NOMO-1 treated with DMSO at 0.1 percent for 48 hours (cell line): ENCODE data around the gene ATP8A1.
"Not testable (repeated sequence)": the region's sequence is repeated elsewhere in the genome, so short reads cannot be mapped to it uniquely, and the experiment has no call there.

Experiments used
- DNase-seq: peaks from one replicate; lab custom pipeline; 2025; ENCODE audit not compliant: unreplicated experiment; lab: John Stamatoyannopoulos, UW

ATP8A1 gene

DNA sequence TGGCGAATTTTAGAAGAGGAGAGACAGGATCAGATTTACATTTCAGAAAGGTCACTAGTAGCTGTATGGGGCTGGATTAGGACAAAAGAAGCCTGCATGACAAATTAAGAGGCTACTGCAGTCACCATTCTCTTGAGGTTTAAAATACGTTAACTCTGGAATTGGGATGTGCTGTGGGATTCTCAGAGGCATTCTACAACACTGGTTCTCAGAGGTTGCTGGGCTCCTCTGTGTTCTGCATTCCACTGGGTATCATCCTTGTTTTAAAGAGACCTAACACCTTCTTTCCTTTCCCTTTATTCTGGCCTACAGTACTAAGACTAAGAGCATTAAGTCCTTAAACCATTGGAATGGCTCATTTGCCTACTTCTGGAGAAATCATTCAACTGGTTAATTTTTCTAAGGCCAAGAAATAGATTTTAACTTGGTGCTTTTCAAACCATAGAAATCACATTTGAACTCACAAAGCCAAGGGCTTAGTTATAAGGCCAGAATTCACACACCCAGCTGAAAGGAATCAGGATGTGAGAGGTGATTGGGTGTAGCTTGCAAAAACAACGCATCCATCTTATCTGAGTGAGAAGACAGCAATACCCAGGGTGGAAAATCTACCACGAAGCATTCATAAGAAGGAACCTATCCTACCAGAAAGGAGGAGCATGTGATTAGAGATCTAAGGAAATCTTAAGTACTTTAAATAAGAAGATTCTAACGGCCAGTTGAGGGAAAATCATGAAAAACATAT is 143.0 kb downstream of the ATP8A1 start:
- DNase-seq = no peak

DNA sequence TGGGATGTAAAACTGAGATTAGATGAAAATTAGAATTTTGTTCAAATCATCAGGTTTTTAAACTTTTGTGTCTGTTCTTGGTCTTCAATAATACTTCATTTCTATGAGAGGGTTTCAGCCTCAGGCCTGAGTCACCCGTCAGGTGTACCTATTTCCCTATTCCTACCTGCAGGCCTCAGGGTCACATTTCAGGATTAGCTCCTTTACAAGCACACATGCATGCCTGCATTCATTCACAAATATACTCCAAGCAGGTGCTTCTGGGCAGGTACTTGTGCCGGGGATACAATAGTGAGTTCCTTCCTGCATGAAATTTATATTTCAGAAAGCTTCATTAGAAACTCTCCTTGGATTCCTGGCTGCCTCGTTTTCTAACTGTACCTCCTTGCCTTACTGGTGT is 144.7 kb downstream of the ATP8A1 start:
- DNase-seq = no peak

DNA sequence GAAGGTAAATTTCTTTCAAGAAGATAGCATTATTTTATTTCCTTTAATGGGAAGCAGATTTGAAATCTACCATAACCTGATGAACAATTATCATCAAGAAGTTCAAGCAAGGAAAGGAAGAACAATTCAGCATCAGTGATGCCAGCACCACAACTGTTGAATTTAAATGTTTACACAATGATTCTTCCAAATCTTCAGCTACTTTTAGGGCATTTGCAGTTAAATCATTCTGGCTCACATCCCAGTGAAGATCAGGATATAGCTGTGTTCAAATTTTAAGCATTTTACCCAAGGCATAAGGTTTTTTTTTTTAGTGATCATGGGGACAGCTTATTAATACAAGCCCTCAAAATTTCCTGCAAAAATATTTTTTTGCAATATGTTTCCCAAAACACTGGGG is 146.7 kb downstream of the ATP8A1 start:
- no peak for DNase-seq

DNA sequence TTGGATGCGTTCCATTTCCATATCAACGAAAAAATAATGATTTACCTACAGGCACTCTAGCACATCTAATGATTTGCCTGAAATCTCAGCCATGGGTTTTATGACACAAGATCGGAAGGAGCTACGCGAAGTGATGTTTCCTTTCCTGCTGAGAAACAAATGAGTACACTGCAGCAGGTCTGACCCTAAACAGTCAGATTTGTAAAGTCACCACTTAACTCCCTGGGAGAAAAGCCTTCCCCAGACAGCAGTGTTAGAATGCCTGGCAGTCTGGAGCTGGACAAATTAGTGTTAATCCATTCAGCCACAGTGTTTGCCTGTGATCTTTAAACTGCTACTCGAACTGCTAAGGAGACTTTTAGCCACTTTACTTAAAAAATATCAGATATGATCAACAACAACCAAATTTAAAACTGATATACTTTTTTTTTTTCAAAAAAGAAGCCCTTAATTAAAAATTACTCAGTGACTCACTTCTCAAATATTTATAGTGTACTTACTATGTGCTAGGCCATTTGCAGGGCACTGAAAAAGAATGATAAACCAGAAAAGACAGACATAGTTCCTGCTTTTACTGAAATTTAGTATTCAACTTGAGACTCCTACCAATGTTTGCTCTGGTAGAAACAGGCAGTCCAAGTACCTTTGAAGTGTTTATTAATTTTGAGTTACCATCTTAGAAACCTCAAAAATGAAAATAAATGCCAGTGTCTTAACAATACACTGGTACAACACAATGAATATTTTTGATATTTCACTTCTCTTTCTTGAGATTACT is 155.1 kb downstream of the ATP8A1 start:
- DNase-seq = no peak

DNA sequence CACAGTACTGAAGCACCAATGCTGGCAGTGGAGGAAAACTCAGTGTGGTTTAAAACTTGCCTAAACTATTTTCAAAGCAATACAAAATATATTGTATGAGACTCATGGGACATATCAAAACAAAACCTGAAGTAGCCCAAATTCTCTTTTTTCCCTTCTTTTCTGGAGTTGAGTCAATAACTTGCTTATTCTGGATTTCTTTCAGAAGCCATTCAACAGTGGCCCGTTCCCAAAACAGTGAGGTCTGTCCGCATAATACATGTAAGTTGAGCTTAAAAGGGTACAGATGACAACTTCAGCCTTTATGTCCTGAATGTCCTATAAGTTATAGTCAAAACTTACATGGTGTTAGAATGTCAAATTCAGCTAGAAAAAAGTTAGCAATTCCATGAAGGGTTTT is 158.9 kb downstream of the ATP8A1 start:
- DNase-seq = no peak

DNA sequence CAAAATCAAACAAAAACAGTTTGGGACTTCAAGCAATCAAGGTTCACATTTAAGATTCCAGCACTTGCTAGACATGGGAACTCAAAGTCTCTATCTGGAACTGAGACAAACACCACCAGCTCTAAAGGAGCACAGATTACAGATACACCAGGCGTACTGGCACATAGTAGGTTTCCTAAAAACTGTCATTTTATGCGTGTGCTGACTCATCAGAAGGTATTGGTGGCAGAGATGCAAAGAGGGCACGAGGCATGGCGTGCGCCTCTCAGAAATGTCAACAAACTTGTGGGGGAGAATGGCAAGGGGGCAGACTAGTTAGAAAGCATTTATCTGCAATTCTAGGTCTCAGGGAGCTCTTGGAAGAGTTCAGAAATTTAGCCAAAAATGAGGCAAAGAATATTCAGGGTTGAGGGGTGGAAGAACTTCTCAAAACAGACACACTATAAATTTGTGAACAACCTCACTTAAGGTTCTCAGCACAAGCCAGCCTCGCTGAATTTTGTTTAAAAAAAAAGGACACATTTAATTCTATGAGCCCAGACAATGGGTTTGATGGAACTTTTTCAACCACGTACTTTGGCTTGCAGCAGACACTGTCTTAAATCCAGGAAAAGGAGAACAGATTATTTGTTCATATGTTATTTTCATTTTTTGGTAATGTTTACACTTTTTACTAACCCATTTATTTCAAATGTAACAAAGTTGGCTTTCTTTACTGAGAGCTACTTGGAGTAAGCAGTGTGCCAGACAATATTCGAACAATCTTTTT is 159.6 kb downstream of the ATP8A1 start:
- DNase-seq = no peak

DNA sequence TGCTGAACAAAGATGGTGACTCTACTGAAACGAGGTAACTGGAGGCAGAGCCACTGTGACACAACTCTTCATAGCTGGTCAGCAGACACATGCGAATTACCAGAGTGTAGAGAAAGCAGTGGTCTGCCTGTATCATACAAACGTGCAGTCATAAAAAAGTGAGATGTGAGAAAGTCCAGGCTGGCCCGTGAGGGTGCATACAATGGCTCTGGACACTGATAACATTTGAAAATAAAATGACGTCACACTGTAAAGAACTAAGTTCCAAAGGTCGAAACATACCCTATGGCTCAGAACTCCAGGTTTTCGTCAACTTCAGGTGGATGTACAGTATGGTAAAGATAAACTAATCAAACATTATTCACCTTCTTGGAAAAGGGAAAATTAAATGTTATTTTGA is 163.9 kb downstream of the ATP8A1 start:
- DNase-seq = no peak

DNA sequence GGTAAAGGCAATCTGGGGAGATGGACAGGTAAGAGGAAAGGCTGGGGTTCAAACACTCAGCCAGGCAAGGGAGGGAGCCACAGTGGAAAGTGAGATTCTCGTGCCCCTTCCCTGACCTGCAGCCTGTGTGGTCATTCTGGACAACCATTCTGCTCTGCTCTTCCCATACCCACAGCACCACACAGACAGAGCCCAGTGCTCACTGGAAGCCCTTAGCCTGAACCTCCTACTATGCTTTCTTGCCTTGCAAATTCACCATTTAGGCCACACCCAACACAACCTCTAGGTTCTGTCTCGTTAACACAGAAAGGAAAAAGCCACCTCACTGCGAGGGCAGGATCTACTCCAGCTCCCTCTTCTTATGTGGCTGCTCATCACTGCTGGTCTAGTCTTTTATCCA is 166.9 kb downstream of the ATP8A1 start:
- no peak for DNase-seq

DNA sequence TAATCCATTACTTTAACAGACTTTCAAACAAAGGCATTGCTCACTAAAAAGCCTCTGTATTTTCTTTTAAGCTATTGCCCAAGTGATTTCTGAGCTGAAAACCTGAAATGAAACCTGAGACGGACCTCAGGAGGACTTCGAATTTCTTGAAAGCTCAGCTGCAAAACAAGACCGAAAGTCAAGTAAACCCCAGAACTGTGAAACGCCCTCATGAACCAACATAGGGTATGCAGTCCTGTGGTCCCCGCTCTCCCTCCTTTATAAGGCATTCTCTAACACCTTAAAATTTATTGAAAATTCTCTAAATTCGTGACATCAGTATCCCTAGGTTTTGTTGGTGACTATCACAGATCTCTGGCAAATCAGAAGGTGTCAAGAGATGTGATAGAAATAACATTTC is 167.8 kb downstream of the ATP8A1 start:
- no peak for DNase-seq

DNA sequence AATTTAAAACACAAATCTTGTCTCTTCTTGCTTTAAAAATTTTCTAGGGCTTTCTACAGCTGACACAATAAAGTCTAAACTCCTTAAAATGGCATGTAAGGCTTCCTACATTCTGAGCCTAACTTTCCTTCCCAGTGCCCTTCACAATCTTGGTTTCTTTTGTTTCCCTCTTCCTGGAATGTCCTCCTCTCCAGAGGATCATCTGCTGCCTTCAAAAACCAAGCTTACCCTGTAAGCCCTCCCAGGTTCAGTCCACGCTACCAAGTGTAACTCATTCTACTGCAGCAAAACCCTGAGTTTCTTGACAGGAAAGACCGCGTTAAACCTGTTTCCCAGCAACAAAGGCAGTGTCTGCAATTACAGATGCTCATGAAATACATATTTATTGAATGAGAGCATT is 168.4 kb downstream of the ATP8A1 start:
- no peak for DNase-seq

DNA sequence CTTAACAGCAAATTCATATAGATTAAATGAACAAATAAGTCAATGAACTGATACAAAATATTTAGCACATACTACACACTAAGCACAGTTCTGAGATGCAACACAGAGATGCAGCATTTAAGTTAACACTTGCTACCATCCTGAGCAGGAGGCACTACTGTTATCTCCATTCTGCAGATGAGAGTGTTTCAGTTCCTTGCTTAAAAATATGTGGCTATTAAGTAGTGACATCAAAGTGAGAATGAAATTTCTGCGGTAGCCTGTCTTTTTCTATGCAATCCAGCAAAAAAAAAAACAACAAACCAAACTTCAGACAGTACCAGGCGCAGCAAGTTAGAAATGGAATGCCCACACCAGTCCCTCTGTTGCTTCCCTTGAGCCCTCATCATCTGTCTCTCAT is 168.8 kb downstream of the ATP8A1 start:
- DNase-seq = no peak

DNA sequence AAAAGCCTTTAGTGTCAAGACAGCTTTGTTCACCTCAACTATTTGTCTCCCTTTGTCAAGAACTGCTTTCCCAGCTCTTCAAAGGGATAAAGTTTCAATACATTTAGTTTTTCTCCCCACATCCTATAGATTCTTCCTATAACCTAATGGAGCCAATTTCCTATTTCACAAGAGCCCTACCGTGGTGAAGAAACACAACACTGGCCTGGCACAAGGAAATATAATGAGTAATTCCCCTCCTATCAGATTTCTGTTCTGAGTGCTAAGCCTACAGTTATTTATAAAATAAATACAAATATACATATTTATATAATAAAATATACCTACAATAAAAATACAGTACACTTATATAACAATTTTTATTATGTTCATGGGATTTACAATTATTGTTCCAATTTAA is 169.7 kb downstream of the ATP8A1 start:
- no peak for DNase-seq

DNA sequence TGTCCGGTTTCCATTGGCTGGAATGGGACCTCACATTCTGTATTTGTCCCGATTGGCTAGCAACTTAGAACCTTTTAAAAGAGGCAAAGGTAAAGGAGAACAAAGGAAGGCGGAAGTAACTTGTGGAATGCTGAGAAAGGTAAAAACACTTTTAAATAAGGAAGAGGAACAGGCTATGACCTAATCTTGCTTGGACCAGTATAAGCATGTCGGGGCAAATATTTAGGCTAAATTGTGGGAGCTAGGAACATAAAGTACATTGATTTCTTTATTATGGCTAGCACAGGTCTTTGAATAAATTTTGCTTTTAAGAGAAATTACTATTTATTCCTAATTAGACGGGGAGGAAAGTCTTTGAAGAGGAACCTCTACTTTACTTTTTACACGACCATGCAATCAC is 170.7 kb downstream of the ATP8A1 start:
- DNase-seq = not testable (repeated sequence)

DNA sequence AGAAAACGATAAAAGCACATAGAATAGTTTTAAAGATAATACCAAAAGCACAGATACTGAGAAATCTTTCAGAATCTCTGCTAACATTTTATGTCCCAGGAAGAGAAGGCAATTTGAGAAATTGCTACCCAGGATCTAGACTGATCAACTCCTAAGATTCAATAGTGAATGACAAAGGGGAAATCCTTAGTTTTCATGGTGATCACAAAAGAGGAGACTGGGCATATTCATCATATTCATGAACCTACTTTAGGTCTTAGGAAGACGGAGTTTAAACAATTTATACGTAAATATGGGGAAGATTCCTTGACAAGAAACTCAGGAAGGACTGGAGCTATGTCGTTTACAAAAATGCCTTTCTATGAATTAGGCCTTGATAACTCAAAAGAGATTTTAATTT is 172.3 kb downstream of the ATP8A1 start:
- DNase-seq = no peak

DNA sequence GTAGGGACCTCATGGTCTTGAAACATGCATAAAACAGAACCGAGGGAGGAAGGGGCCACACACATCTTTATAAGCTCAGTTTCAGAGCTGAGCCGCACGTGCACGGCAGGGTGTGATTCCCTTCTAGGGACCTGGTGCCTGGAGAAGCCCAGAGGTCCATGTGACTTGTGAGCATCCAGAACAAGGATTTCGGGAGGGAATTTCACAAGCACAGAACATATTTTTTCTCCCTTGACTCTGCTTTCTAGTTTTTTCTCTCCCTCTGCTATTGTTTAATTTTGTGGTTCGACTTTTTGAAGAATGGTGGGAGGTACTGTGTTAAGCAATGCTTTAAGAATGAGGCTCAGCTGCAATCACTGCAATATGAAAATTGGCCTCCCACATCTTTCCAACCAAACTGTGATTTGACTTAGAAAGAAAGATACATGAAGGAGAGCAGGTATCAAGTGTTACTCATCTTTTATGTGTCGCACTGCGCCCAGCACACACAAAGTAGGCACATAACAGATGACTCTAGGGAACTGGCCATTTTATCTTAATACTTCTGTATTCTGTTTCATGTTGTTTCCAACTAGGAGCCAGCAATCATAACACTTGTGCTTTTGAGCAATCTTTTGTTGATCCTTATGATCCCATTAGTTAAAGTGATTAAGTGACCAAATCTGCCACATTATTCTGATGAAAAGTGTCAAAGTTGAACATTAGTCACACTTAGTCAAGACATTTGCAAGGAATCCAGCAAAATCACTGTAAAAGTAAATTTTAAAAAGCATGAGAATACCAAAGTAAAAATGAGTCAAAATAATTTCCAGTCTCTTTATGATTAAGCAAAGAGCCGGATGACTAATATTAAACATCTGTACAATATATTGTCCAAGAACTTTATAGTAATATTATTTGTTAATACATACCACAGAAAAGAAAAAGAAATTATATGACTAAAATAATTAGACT is 173.2 kb downstream of the ATP8A1 start:
- DNase-seq = no peak

DNA sequence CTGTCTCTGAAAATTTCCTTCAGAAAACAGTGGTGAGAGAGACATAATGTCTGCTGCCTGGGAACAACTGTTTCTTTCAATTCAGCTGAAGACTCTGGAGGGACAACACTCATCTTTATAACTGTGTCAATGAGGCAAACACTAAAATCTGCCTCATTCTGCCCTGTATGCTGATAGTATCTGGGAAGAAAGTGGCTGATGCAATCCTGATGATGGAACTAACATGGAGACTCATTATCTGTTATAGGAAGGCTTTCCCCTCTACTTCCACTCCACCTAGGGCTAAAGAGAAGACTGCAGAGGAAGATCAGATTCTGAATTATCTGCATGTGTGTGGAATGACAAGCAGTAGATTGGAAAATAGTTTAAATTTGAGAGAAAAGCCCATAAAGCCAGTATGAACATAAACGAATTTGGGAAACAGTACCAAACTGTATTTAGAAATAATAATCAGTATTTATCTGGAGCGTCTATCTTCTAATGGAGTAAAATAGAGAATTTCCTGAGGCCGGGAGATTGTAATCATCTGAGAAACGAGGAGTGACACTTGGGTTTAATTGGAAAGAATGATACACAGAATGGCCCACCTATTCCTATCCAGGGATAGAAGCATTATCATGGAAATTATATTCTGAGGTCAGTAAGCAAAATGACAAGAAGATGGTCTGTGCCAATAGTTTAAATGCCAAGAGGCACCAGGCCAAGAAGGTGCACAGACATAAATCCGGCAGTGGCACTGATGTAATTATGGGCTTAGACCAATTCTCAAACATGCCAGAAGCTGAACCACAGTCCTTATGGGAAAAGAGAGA is 174.2 kb downstream of the ATP8A1 start:
- no peak for DNase-seq

DNA sequence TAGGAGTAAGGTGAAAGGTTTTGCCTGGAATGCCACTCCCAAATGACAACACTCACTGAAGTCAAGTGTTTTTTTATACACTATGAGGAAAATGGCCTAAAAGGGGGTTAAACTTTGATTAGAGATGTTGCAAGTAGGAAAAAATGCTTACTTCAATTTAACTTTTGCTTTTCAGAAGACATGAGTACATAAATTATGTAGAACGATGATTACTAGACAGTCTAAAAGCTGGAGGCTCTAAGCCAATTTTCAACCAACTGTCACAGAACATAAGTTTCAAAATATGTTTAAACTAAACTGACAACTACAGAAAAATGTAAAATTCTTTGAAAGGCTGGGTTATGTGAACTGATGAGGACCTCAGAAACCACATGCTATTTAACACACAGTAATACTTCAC is 176.2 kb downstream of the ATP8A1 start:
- DNase-seq = no peak

DNA sequence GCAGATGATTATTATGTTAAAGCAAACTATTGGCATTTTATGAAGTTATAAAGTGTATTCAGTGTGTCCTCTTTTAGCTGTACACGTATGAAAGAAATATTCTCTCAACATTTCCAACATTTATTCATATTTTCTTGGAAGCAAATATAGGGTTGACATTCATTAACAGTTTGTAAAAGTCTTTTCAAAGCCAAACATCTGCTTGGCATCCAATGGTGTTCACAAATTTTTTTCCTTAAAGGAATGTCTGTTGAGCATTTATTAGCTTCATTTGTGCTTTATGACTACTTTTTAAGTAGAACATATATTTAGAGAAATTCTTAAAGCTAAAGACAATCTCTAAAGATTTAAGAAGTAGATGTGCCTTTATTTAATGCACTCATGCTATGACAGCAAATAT is 176.6 kb downstream of the ATP8A1 start:
- no peak for DNase-seq

DNA sequence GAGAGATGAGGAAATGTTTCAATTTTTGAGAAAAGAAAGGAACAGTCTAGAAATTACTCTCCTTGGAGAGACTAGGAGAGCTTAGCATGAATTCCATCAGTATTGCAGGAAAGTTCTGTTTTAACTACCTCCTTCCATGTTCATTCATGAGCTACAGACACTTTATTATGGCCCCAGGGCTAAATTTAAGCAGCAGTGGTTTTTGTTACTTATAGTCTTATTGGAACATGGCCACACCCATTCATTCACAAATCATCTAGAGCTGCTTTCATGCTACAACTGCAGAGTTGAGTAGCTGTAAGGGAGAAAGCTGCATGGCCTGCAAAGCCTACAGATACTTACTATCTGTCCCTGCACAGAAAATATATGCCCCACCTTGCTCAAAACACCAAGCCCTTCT is 178.0 kb downstream of the ATP8A1 start:
- no peak for DNase-seq

DNA sequence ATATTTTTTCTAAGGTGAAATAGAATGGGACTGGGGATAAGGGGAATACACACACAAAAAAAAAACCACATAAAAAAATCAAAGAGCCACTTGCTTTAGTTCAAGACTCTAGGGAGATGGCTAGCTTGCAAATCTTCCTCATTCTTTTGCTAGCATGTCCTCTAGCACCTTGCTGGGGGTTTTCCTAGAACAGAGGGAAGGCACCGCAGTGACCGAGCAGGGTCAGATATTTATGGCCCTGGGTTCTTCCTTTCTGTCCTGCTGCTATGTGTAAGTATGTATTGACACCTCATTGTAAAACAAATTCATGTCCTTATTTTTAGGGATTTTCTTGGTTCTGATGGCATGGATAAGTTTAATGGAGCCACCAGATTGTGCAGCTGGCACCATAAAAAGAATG is 178.4 kb downstream of the ATP8A1 start:
- no peak for DNase-seq
